SK-N-SH (cell line): ENCODE results near the gene RNLS. TPM values are rescaled to one million over a fixed set of nuclear protein-coding genes. Genes with fewer than 3 reads are reported as not detected.

Experiments
- CTCF ChIA-PET: fragments of 300-600, 350-600 bp; formaldehyde crosslinking; extraction: SDS; loops from one replicate; lab custom pipeline; 2021; lab: Yijun Ruan, JAX
- POLR2A ChIA-PET: fragments of 350-600 bp; sonication (Branson Sonifier 250); formaldehyde crosslinking; extraction: SDS; loops from one replicate; lab custom pipeline; 2020; ENCODE audit warnings: antibody characterized with exemption, inconsistent platforms; lab: Yijun Ruan, JAX
- DNase-seq: peaks from one replicate; pipeline ENCODE4 v3.0.0; 2012
- H2AFZ ChIP-seq: fragments of 200-600 bp; sonication (generic); 2 replicates; pipeline ENCODE4 v1.8.1; 2016; ENCODE audit warnings: antibody characterized with exemption, mild to moderate bottlenecking, low read depth
- H3F3A ChIP-seq: fragments of 200-600 bp; sonication (generic); replicated peaks from 2 replicates; pipeline ENCODE3; 2016; ENCODE audit warnings: antibody characterized with exemption, mild to moderate bottlenecking; ENCODE audit not compliant: insufficient read depth
- H3K27ac ChIP-seq, 2 experiments: fragments of 200-500 bp in 1 of 2; fragments of 200-600 bp in 1 of 2; sonication (Bioruptor generic) in 1 of 2; sonication (generic), shearing (Covaris generic) in 1 of 2; 2 replicates each; pipeline versions ENCODE4 v1.5.1 to v1.6.1; 2014 to 2016; ENCODE audit warnings: low read depth in 2 of 2, inconsistent platforms in 1 of 2, low read length in 1 of 2, mild to moderate bottlenecking in 1 of 2, mixed read lengths in 1 of 2
- H3K27me3 ChIP-seq: fragments of 200-600 bp; sonication (generic), shearing (Covaris generic); 2 replicates; pipeline ENCODE4 v1.6.1; 2016; ENCODE audit warnings: mixed run types; ENCODE audit not compliant: insufficient read depth
- H3K36me3 ChIP-seq, 2 experiments: fragments of 200-500 bp in 1 of 2; fragments of 200-600 bp in 1 of 2; sonication (Bioruptor generic) in 1 of 2; sonication (generic) in 1 of 2; replicated peaks in 1 of 2; 2 replicates each; pipeline versions ENCODE3 to v1.5.1; 2014 to 2016; ENCODE audit warnings: low read length in 1 of 2, mild to moderate bottlenecking in 1 of 2; ENCODE audit not compliant: insufficient read depth in 2 of 2, control insufficient read depth in 1 of 2
- H3K4me1 ChIP-seq, 2 experiments: fragments of 200-500 bp in 1 of 2; fragments of 200-600 bp in 1 of 2; sonication (Bioruptor generic) in 1 of 2; sonication (generic), shearing (Covaris generic) in 1 of 2; 2 replicates each; pipeline versions ENCODE4 v1.5.1 to v1.6.1; 2014 to 2016; ENCODE audit warnings: low read depth in 1 of 2, low read length in 1 of 2, mixed run types in 1 of 2; ENCODE audit not compliant: insufficient read depth in 2 of 2, control insufficient read depth in 1 of 2
- H3K4me2 ChIP-seq: fragments of 200-600 bp; sonication (generic), shearing (Covaris generic); 2 replicates; pipeline ENCODE4 v1.6.1; 2017; ENCODE audit warnings: mixed run types
- H3K4me3 ChIP-seq, 2 experiments: fragments of 200-500 bp in 1 of 2; fragments of 200-600 bp in 1 of 2; sonication (Bioruptor generic) in 1 of 2; sonication (generic), shearing (Covaris generic) in 1 of 2; 2 replicates each; pipeline versions ENCODE4 v1.5.1 to v1.8.1; 2014 to 2016; ENCODE audit warnings: low read depth in 2 of 2, inconsistent platforms in 1 of 2, low read length in 1 of 2, mild to moderate bottlenecking in 1 of 2, mixed read lengths in 1 of 2, moderate library complexity in 1 of 2
- H3K79me2 ChIP-seq: fragments of 200-600 bp; sonication (generic); 2 replicates; pipeline ENCODE4 v1.8.1; 2017; ENCODE audit warnings: mild to moderate bottlenecking; ENCODE audit not compliant: insufficient read depth
- H3K9ac ChIP-seq: fragments of 200-600 bp; sonication (generic); 2 replicates; pipeline ENCODE4 v1.6.1; 2017; ENCODE audit warnings: mixed run types
- H3K9me2 ChIP-seq: fragments of 200-600 bp; sonication (generic); 2 replicates; pipeline ENCODE4 v1.6.1; 2017; ENCODE audit warnings: mixed run types
- H3K9me3 ChIP-seq: fragments of 200-600 bp; sonication (generic); 2 replicates; pipeline ENCODE4 v1.6.1; 2017; ENCODE audit warnings: mixed run types, mild to moderate bottlenecking, moderate library complexity
- H4K20me1 ChIP-seq: fragments of 200-600 bp; sonication (generic); 2 replicates; pipeline ENCODE4 v1.6.1; 2017; ENCODE audit warnings: mild to moderate bottlenecking, mixed run types; ENCODE audit not compliant: insufficient read depth
- CHD2 ChIP-seq: fragments of 150-350 bp; IDR thresholded peaks from 2 replicates; pipeline ENCODE4 v1.6.1; 2018; ENCODE audit warnings: low read length; ENCODE audit not compliant: partially characterized antibody
- CTCF ChIP-seq: fragments of 200-600 bp; sonication (generic); IDR thresholded peaks from 2 replicates; pipeline ENCODE4 v1.6.1; 2017; ENCODE audit warnings: antibody characterized with exemption, mild to moderate bottlenecking, moderate library complexity
- ELF1 ChIP-seq: IDR thresholded peaks from 2 replicates; pipeline ENCODE4 v1.4.0; 2012
- EP300 ChIP-seq, 2 experiments: IDR thresholded peaks; 2 replicates each; pipeline versions ENCODE4 v1.4.0 to v1.6.1; 2012; ENCODE audit warnings: borderline replicate concordance in 1 of 2, low read depth in 1 of 2, low read length in 1 of 2
- EZH2phosphoT487 ChIP-seq: fragments of 200-600 bp; sonication (generic); IDR thresholded peaks from 2 replicates; pipeline ENCODE4 v1.6.1; 2017; ENCODE audit warnings: low read depth, mixed run types, mild to moderate bottlenecking, antibody characterized with exemption, moderate library complexity, borderline replicate concordance
- FOXJ3 ChIP-seq: sonication (generic); formaldehyde crosslinking; IDR thresholded peaks from 2 replicates; pipeline ENCODE4 v1.5.1; 2020; ENCODE audit warnings: mild to moderate bottlenecking, missing genetic modification reagents
- FOXM1 ChIP-seq: IDR thresholded peaks from 2 replicates; pipeline ENCODE4 v1.4.0; 2012; ENCODE audit warnings: low read depth, mild to moderate bottlenecking
- GATA2 ChIP-seq: sonication (generic); formaldehyde crosslinking; IDR thresholded peaks from 2 replicates; pipeline ENCODE4 v1.5.0; 2020; ENCODE audit warnings: mild to moderate bottlenecking, missing genetic modification reagents
- MXI1 ChIP-seq: IDR thresholded peaks from 2 replicates; pipeline ENCODE4 v1.6.1; 2012; ENCODE audit warnings: mild to moderate bottlenecking, low read depth, low read length, improper control_type of control experiment
- NRF1 ChIP-seq: IDR thresholded peaks from 2 replicates; pipeline ENCODE4 v1.6.1; 2012; ENCODE audit warnings: low read depth, mild to moderate bottlenecking, low read length
- RAD21 ChIP-seq: IDR thresholded peaks from 2 replicates; pipeline ENCODE4 v1.6.1; 2012; ENCODE audit warnings: mild to moderate bottlenecking, low read length
- RCOR1 ChIP-seq: fragments of 150-350 bp; IDR thresholded peaks from 2 replicates; pipeline ENCODE4 v1.6.1; 2017; ENCODE audit warnings: antibody characterized with exemption, low read length
- RFX5 ChIP-seq: IDR thresholded peaks from 2 replicates; pipeline ENCODE4 v1.6.1; 2012; ENCODE audit warnings: mild to moderate bottlenecking, improper control_type of control experiment, low read length
- RXRA ChIP-seq: IDR thresholded peaks from 2 replicates; pipeline ENCODE4 v1.4.0; 2012; ENCODE audit warnings: low read depth, mild to moderate bottlenecking, borderline replicate concordance
- SIN3A ChIP-seq: IDR thresholded peaks from 2 replicates; pipeline ENCODE4 v1.6.1; 2012; ENCODE audit warnings: low read depth, mild to moderate bottlenecking, low read length, moderate library complexity, borderline replicate concordance
- SMC3 ChIP-seq: IDR thresholded peaks from 2 replicates; pipeline ENCODE4 v1.6.1; 2012; ENCODE audit warnings: low read depth, low read length, improper control_type of control experiment
- TAF1 ChIP-seq: IDR thresholded peaks from 2 replicates; pipeline ENCODE4 v1.6.1; 2012; ENCODE audit warnings: low read depth, mild to moderate bottlenecking, low read length, moderate library complexity, borderline replicate concordance
- TCF12 ChIP-seq: IDR thresholded peaks from 2 replicates; pipeline ENCODE4 v1.4.0; 2012
- YY1 ChIP-seq: IDR thresholded peaks from 2 replicates; pipeline ENCODE4 v1.4.0; 2012; ENCODE audit warnings: low read depth, mild to moderate bottlenecking
- ZBTB33 ChIP-seq: IDR thresholded peaks from 2 replicates; pipeline ENCODE4 v1.4.0; 2012; ENCODE audit warnings: low read depth, borderline replicate concordance
- WGBS: methylation state at CpG from one replicate; pipeline ENCODE4 v1.1.6; 2017; ENCODE audit warnings: low lambda C conversion rate; 5-methylcytosine and 5-hydroxymethylcytosine counted together
- polyA plus RNA-seq, 3 experiments: library from polyadenylated mRNA; depleted of rRNA; stranded (reverse); fragments of >200 nt; gene quantifications; 2 replicates each; pipeline ENCODE4 v1.2.3, GENCODE V29; 2012
- TF ChIP-seq, protein P1 (sequence below): IDR thresholded peaks from 2 replicates; pipeline ENCODE4 v1.4.0; 2012; ENCODE audit warnings: low read depth
- TF ChIP-seq, protein P2 (sequence below): fragments of 150-350 bp; IDR thresholded peaks from 2 replicates; pipeline ENCODE4 v1.6.1; 2016; ENCODE audit warnings: mild to moderate bottlenecking, low read depth, low read length

The RNLS gene
- polyA plus RNA-seq, 1 of the 3 experiments (the other 2 are of a cell fraction): not detected

GRCh38 chr10:88618496-88618895 is 35.4 kb upstream of the RNLS start:
- H3K4me3 ChIP-seq: no peak overlapping the region
- no peaks in the 10 kb centered on the region for H3K79me2 ChIP-seq

GRCh38 chr10:88617772-88618300 is 34.7 kb upstream of the RNLS start:
- peaks cover 9% of the 10 kb centered on the region; the same call in 1 of the 2 replicates for H3K9me3 ChIP-seq
- no peaks in the 10 kb centered on the region for H3K9me2 ChIP-seq
- no peak overlapping the region for H3K4me2 ChIP-seq
- ChIA-PET POLR2A (interaction anchor here (0.6 kb wide), 1 partner anchor 1122 kb away, joined by 3 read pairs; no protein-coding TSS in a partner anchor), CTCF (interaction anchor here (0.7 to 2.4 kb wide), 4 partner anchors 53 to 197 kb away, joined by 3 to 12 read pairs (median 5); no protein-coding TSS in a partner anchor)
- H3K79me2 ChIP-seq: no peaks in the 10 kb centered on the region
- H3K4me1 ChIP-seq: peaks cover 0 to 4% of the 10 kb centered on the region in 2 experiments; a peak in 2 of 4 replicates
- no peaks in the 10 kb centered on the region for H3F3A ChIP-seq
- no peaks in the 10 kb centered on the region for H3K36me3 ChIP-seq
- H3K4me3 ChIP-seq: no peak overlapping the region
- WGBS: 32% methylated on average over 1 of the region's 1 CpG
- H2AFZ ChIP-seq: no peak overlapping the region; the same call in 1 of the 2 replicates
- no peak overlapping the region for H3K9ac ChIP-seq
- DNase-seq: peak; percentile 44
- no peaks in the 10 kb centered on the region for H3K27me3 ChIP-seq
- no peak overlapping the region for H3K27ac ChIP-seq
- H4K20me1 ChIP-seq: no peaks in the 10 kb centered on the region
- TF ChIP-seq YY1 (no peak), SMC3 (no peak), ELF1 (no peak), NRF1 (no peak), FOXJ3 (no peak), GATA2 (peak; percentile 85), EP300 (IDR thresholded peaks at IDR 0.05; ENCODE audit: borderline replicate concordance in 1 of 2, low read depth in 1 of 2, low read length in 1 of 2) (peak in 1 of 2 experiments; percentile 85; a peak in 2 of 4 replicates), FOXM1 (no peak), CHD2 (peak; percentile 25), EZH2phosphoT487 (no peak), ZBTB33 (no peak), SIN3A (no peak), CTCF (no peak), RXRA (no peak), RAD21 (no peak), TCF12 (no peak)
- TF ChIP-seq, protein P1, sequence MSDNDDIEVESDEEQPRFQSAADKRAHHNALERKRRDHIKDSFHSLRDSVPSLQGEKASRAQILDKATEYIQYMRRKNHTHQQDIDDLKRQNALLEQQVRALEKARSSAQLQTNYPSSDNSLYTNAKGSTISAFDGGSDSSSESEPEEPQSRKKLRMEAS: no peak

More at GRCh38 chr10:88618496-88618895, 35.4 kb upstream of the RNLS start:
- no peak for DNase-seq
- no peaks in the 10 kb centered on the region for H3K36me3 ChIP-seq
- no peaks in the 10 kb centered on the region for H3F3A ChIP-seq
- TF ChIP-seq RFX5 (no peak), FOXJ3 (no peak), RXRA (no peak), RCOR1 (no peak), YY1 (no peak), FOXM1 (no peak), SMC3 (no peak), ELF1 (no peak), TAF1 (no peak), MXI1 (no peak)
- TF ChIP-seq, protein P1: no peak
- TF ChIP-seq, protein P2, sequence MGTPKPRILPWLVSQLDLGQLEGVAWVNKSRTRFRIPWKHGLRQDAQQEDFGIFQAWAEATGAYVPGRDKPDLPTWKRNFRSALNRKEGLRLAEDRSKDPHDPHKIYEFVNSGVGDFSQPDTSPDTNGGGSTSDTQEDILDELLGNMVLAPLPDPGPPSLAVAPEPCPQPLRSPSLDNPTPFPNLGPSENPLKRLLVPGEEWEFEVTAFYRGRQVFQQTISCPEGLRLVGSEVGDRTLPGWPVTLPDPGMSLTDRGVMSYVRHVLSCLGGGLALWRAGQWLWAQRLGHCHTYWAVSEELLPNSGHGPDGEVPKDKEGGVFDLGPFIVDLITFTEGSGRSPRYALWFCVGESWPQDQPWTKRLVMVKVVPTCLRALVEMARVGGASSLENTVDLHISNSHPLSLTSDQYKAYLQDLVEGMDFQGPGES: no peak
- 73% methylated on average over 1 of the region's 1 CpG for WGBS
- no peaks in the 10 kb centered on the region for H3K9me2 ChIP-seq
- no peak overlapping the region for H2AFZ ChIP-seq
- H3K27ac ChIP-seq: no peak overlapping the region
- H3K4me2 ChIP-seq: no peak overlapping the region
- no peak overlapping the region for H3K9ac ChIP-seq
- H3K27me3 ChIP-seq: no peaks in the 10 kb centered on the region
- ChIA-PET CTCF (interaction anchor here (0.7 to 2.4 kb wide), 3 partner anchors 54 to 131 kb away, joined by 3 to 12 read pairs (median 7); no protein-coding TSS in a partner anchor), POLR2A (no interaction called here)
- H4K20me1 ChIP-seq: no peaks in the 10 kb centered on the region
- H3K4me1 ChIP-seq: peaks cover 0 to 6% of the 10 kb centered on the region in 2 experiments; a peak in 2 of 4 replicates
- peaks cover 9% of the 10 kb centered on the region; the same call in 1 of the 2 replicates for H3K9me3 ChIP-seq
